GM18868 (cell line): ENCODE results near the gene TGFA.

Experiments used
- ATAC-seq: cut with Tn5 transposase; IDR thresholded peaks from one replicate; pipeline ENCODE4 v1.9.1; 2021; ENCODE audit warnings: mild to moderate bottlenecking, moderate library complexity; ENCODE audit not compliant: unreplicated experiment

TGFA gene

DNA sequence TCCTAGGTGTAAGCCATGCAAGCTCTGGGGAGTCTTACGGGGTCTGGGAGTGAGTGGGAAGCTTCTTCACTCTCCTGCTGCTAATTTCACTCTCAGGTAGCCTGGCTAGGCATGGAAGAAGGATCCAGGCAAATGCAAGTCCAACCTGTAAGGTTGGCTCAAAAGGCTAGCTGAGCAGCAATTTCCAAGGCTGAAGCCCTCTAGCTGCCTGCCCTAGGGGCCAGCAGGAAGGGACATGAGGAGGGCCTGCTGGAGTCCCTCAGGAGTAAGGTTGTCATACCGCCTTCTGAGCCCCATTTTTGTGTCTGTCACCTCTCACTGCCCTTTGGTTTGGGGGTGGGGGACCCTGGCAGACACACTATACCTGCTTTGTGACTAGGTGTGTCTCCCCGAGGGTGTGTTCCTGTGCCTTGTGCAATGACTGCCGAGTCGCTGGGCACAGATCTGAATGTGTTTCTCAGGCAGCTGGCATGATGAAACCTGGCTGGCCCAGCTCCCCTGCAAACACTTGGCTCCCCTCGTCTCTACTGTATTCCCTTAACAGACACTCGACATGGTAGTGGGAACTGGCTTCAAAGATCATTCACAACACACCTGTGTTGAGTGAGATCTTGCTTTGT lies 127.8 kb downstream of the TGFA start:
- no peak for ATAC-seq

DNA sequence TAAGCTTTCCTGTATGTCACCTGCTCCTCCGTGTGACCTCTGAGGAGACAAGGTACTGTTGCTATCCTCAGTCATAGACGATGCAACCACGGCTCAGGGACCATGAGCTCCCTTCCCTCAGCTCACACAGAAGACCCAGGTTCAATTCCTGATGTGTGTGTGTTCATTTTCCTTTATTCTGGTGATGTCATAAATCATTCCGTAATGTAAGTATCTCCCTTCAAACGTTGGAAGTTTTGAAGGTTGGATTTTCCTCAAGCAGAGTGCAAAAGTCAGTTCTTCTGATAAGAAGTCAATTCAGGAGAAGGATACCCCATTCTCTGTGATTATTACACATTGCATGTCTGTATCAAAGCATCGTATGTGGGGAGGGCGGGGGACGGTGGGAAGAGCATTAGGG lies 132.9 kb downstream of the TGFA start:
- ATAC-seq = no peak

DNA sequence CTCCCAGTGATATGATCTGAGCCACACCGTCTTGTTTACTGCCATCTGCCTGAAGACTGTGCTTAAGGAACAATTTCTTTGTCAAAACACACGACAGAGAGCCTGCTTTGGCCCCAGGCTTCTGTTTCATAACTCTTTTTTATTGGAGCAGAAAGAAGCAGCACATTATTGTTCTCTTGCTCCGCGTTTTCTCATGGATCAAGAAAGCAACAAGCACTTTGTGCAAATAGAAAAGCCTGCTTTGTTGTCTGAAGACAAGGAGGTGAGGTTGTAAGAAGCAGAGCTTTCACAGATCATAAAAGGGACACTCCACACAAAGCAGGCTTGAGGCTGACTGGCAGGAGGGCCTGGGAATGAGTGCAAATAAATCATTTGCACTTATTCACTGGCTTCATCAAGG lies 133.5 kb downstream of the TGFA start:
- no peak for ATAC-seq

DNA sequence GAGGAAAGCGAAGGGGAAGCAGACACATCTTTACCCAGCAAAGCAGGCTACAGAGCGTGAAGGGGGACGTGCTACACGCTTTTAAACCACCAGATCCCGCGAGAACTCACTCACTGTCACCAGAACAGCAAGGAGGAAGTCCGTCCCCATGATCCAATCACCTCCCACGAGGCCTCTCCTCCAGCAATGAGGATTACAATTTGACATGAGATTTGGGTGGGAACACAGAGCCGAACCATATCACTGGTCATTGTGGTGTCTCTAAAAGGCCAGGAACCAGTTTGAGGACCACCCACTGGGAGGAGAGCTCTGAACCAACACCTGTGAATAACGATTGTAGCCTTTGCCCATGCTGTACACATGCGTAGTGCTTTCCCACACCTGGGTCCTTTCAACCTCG lies 135.1 kb downstream of the TGFA start:
- ATAC-seq = no peak

DNA sequence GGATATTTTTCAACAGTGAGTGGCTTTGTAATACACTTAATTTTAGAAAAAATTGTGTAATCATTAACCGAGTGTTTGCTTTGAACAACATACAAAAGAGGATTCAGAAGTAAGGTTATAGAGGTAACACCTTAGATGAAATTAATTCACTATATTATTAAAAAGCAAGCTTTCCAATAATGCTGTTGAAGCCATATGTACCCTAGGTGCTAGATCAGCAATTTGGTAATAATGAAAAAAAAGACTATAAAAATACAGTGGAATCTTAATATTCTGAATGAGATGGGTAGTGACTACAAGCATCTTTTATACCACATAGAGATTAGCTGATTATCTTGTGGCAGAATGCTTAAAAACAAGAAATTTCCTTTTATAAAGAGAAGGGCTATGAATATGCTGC lies 136.6 kb downstream of the TGFA start:
- no peak for ATAC-seq

DNA sequence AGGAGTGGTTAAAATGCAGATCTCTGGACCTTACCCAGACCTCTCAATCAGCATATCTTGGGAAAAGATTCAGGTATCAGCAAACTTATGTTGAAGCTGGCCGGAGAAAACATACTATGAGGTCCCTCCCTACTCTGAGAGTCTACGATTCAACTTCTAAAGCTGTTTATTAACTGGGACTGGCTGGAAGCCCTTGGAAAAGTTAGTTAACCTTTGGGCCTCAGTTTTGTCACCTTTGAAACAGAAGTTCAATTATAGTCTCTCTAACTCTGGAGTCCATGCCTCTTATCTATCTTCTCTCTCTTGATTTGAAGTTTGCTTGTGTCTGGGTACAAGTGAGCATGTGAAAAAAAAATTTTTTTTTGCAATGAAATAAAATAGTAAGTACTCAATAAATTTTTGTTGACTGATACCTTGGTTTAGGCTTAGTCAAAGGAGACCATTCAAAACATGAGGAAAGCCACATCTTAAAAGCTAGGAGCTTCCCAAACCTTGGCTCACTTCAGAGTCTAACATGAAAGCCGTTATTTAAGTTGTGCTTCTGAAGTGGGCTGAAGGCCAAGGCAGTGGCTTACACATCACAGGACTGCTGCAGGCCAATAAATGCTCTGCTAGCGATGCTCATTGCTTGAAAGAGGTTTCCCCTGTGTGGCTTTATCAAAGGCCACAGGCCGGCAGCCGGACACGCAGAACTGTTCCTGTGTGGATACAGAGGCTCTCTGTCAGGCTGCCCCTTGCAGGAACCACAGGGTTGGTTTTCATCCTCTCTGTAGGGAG lies 141.1 kb downstream of the TGFA start:
- ATAC-seq = no peak

DNA sequence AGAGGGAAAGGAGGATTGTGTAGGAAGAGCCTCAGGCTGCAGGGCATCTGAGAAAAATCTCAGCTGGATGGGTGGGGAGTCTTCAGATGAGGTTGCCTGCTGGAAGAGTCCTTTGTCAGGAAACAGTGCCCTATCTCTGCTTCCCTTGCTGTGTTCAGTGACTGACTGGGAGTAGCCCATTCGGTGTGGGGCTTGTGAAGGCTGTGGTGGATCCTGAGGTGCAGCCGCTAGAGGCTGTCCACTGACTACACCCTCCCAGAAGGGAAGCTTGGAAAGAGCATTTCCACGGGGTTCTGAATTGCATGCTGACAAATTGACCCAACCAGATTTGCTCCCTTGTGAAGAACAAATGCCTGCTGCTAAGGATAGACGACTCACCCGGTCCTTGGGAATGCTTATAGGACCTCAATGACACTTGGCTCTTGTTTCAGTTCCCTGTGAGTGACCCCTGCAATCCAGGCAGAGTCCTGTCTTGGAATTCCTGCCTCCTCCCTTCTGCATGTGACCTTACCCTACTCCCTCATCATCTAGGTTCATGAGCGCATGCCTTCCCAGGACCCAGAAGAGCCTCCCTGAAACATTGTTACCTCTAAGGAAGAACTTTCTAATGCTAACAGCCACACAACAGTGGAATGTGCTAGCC lies 142.0 kb downstream of the TGFA start:
- no peak for ATAC-seq

DNA sequence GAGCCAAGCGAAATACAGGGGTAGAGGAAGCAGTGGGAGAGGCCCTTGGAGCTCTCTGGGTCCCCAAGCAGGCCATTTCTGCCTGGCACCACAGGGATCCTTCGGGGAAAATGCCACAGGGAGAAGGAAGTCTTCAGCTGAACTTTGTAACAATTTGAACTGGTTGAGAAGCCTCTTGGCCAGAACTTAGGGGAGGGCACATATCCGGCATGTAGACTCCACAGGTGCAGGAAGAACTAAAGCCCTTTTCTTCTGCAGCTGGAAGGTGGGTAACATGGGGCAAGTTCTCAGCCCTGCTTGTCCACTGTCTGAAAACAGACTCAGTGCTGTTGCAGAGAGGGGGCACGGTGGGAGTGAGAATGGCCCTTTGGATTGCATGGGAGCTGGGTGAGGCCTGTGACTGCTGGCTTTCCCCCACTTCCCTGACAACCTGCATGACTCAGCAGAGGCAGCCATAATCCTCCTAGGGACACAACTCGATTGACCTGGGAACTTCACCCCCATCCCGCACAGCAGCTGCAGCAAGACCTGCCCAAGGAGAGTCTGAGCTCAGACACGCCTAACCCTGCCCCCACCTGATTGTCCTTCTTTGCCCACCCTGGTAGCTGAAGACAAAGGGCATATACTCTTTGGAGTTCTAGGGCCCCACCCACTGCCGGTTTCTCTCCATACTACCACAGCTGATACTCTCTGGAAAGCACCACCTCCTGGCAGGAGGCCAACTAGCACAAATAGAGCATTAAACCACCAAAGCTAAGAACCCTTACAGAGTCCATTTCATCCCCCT lies 150.2 kb downstream of the TGFA start:
- no peak for ATAC-seq

DNA sequence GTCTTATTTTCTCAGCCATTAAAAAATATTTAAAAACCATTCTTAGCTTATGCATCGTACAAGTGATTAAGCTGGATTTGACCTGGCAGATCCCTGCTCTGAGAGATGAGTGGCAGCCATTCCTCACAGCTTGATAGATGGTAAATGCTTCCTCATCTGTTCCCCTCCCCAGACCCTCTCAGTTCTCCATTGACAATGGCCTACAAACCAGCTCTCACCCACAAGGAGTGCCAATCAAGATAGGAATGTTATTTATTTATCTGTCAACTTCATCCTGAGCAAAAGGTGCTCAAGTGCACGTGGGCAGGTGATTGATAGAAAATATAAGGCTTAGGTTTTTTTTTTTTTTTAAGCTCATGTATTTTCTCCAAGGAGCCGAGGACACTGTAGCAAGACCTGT lies 153.1 kb downstream of the TGFA start:
- ATAC-seq = no peak

DNA sequence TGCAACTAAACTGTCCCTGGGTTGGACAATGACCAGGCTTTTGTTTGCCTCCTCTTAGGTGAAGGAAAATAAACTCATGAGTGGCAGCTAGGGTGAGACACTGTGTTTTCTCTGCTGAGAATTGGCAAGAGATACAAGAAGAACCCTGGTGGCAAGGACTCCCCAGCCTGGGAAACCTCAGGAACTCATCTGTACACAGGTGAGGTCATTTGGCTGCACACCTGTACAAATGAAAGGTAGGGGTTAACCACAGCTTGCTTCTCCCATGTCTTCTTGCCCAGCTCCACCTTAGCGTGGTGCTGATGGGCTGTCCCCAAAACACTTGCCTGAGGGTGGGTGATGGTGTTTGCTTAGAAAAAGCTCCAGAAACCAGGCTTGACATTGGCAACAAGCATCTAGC lies 154.6 kb downstream of the TGFA start:
- ATAC-seq = no peak
